SU-DHL-6 (cell line): ENCODE results near the gene FHOD3.

Source experiments
- H2AFZ ChIP-seq: fragments of 200-600 bp; sonication (generic); 2 replicates; pipeline ENCODE4 v1.6.1; 2014; ENCODE audit warnings: low read depth, mild to moderate bottlenecking, moderate library complexity, mixed read lengths, antibody characterized with exemption, low read length; ENCODE audit not compliant: severe bottlenecking
- H3F3A ChIP-seq: fragments of 200-600 bp; shearing (Covaris generic); 2 replicates; pipeline ENCODE4 v1.6.0; 2016; ENCODE audit warnings: antibody characterized with exemption, mild to moderate bottlenecking; ENCODE audit not compliant: insufficient read depth
- H3K27ac ChIP-seq: fragments of 200-600 bp; sonication (generic); 2 replicates; pipeline ENCODE4 v1.5.1; 2016; ENCODE audit warnings: low read depth, mild to moderate bottlenecking, low read length, moderate library complexity, mixed read lengths
- H3K27me3 ChIP-seq: fragments of 200-600 bp; sonication (generic), shearing (Covaris generic); 2 replicates; pipeline ENCODE4 v1.6.0; 2014; ENCODE audit warnings: mild to moderate bottlenecking, low read length
- H3K36me3 ChIP-seq: fragments of 200-600 bp; sonication (generic); 2 replicates; pipeline ENCODE4 v1.6.1; 2014; ENCODE audit warnings: mild to moderate bottlenecking, low read length, mixed read lengths
- H3K4me2 ChIP-seq: fragments of 300-600, 200-600 bp; shearing (Covaris generic), sonication (generic); 2 replicates; pipeline ENCODE4 v1.6.0; 2014; ENCODE audit warnings: low read length, low read depth, mild to moderate bottlenecking; ENCODE audit not compliant: poor library complexity, severe bottlenecking
- H3K4me3 ChIP-seq: fragments of 200-600 bp; sonication (generic); 2 replicates; pipeline ENCODE4 v1.5.1; 2014; ENCODE audit warnings: antibody characterized with exemption, low read length, mild to moderate bottlenecking, mixed read lengths; ENCODE audit not compliant: insufficient read depth, poor library complexity, severe bottlenecking
- H3K79me2 ChIP-seq: fragments of 200-600 bp; sonication (generic); 2 replicates; pipeline ENCODE4 v1.6.1; 2014; ENCODE audit warnings: mild to moderate bottlenecking, low read length, moderate library complexity; ENCODE audit not compliant: insufficient read depth
- H3K9ac ChIP-seq: fragments of 200-600 bp; sonication (generic); 2 replicates; pipeline ENCODE4 v1.7.0; 2014; ENCODE audit warnings: mild to moderate bottlenecking, low read length
- H3K9me2 ChIP-seq: fragments of 200-600 bp; sonication (generic); replicated peaks from 2 replicates; pipeline ENCODE4 v1.6.1; 2014; ENCODE audit warnings: low read length; ENCODE audit not compliant: insufficient read depth
- H3K9me3 ChIP-seq: fragments of 200-600 bp; sonication (generic); 2 replicates; pipeline ENCODE4 v1.6.1; 2014; ENCODE audit warnings: low read length, mixed read lengths; ENCODE audit not compliant: insufficient read depth
- H4K20me1 ChIP-seq: fragments of 200-600 bp; sonication (generic); 2 replicates; pipeline ENCODE4 v1.6.1; 2014; ENCODE audit warnings: low read depth, mild to moderate bottlenecking, antibody characterized with exemption, low read length, moderate library complexity, mixed read lengths
- EZH2phosphoT487 ChIP-seq: fragments of 200-600 bp; sonication (generic), shearing (Covaris generic); conservative IDR thresholded peaks from 2 replicates; pipeline ENCODE4 v1.6.1; 2018; ENCODE audit warnings: mild to moderate bottlenecking, antibody characterized with exemption, low read length, moderate library complexity, mixed read lengths
- TF ChIP-seq, protein P1 (sequence below): fragments of 200-600 bp; sonication (generic); IDR thresholded peaks from one replicate; pipeline ENCODE4 v1.5.1; 2017; ENCODE audit warnings: antibody characterized with exemption, mild to moderate bottlenecking, low read length, moderate library complexity; ENCODE audit not compliant: insufficient read depth, poor library complexity, severe bottlenecking

Gene FHOD3

DNA sequence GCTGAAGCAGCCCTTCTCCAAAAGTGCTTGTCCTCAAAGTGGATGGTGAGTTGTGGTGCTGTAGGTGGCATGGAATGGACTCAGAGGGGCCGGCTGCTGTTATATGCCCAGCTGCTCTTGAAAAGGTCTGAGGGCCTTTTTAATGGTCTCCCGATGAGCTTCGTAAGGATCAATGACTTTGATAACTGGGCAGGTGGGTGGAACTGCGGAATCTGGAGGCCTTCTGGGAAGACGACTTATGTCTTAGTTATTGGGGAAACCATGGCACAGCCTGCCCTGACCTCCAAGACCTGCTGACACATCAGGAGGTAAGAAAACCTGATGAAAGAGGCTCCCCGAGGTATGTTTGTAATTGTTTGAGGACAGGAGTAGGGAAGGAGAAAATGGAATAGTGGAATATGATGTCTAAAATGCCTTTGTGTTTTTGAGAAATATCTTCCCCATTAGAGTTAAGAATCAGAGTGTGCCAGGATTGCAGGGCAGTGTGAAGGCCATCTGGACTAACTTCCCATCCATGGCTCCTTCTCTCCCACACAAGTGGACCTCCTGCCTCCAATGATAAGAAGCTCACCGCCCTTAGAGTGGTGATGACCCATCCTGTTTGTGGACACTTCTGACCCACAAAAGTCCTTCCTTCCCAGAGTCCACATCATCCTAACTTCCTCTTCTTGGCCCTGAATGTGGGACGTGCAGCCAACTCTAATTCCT lies 236.1 kb downstream of the FHOD3 start:
- Histone ChIP-seq H4K20me1 (no peaks in the 10 kb centered on the region), H3K4me3 (no peak overlapping the region), H3K79me2 (no peaks in the 10 kb centered on the region), H3K9me2 (no peaks in the 10 kb centered on the region), H3K27me3 (no peaks in the 10 kb centered on the region), H3K9me3 (no peaks in the 10 kb centered on the region), H3K4me2 (no peak overlapping the region), H3F3A (no peaks in the 10 kb centered on the region), H2AFZ (no peak overlapping the region), H3K27ac (no peak overlapping the region), H3K36me3 (no peaks in the 10 kb centered on the region), H3K9ac (no peak overlapping the region)
- TF ChIP-seq, protein P1, sequence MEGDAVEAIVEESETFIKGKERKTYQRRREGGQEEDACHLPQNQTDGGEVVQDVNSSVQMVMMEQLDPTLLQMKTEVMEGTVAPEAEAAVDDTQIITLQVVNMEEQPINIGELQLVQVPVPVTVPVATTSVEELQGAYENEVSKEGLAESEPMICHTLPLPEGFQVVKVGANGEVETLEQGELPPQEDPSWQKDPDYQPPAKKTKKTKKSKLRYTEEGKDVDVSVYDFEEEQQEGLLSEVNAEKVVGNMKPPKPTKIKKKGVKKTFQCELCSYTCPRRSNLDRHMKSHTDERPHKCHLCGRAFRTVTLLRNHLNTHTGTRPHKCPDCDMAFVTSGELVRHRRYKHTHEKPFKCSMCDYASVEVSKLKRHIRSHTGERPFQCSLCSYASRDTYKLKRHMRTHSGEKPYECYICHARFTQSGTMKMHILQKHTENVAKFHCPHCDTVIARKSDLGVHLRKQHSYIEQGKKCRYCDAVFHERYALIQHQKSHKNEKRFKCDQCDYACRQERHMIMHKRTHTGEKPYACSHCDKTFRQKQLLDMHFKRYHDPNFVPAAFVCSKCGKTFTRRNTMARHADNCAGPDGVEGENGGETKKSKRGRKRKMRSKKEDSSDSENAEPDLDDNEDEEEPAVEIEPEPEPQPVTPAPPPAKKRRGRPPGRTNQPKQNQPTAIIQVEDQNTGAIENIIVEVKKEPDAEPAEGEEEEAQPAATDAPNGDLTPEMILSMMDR = no peak
- TF ChIP-seq EZH2phosphoT487 = no peak

- Histone ChIP-seq H3K79me2 (no peaks in the 10 kb centered on the region), H3K9ac (no peak overlapping the region)
Measured at GRCh38 chr18:36534154-36534688, 236.7 kb downstream of the FHOD3 start.

DNA sequence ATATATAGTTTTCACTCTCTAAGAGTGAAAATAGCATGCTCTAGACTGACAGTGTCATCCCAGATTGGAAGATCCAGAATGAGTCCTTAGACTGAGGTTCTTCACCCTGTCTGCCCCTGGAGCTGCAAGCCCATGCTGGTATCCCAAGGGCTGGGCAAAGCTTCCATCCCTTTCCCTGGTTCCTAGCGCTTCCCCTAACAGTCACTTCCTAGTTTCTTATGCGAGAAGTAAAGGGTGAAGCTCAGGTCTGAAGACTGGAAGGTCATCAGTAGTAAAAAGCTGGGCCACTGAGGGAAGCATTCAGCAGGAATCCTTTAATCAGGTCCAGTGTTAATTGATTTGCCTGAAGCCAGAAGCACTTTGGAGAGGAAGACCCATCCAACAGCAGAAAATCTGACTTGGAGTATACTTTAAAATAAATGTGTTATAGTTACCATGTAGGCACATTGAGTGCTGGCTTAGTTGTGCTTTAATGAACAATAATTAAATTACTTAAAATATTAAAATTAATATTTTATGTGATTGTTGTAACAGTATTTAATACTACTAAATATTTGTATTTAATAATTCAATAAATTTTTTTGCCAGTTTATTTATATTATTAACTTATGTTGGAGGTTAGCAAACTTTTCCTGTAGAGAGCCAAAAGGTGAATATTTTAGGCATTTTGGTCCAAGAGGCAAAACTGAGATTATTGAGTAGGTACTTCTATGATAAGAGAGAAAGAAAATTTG lies 237.9 kb downstream of the FHOD3 start:
- H3K36me3 ChIP-seq = no peaks in the 10 kb centered on the region

More at GRCh38 chr18:36534154-36534688, 236.7 kb downstream of the FHOD3 start:
- H3K27ac ChIP-seq = no peak overlapping the region
- H2AFZ ChIP-seq = no peak overlapping the region
- no peak overlapping the region for H3K4me3 ChIP-seq
- no peaks in the 10 kb centered on the region for H3K27me3 ChIP-seq
- no peaks in the 10 kb centered on the region for H3F3A ChIP-seq
- no peaks in the 10 kb centered on the region for H3K9me3 ChIP-seq
- no peaks in the 10 kb centered on the region for H3K36me3 ChIP-seq
- TF ChIP-seq EZH2phosphoT487 = no peak
- TF ChIP-seq, protein P1 = no peak
- no peaks in the 10 kb centered on the region for H3K9me2 ChIP-seq
- H3K4me2 ChIP-seq = no peak overlapping the region
- H4K20me1 ChIP-seq = no peaks in the 10 kb centered on the region

More for the DNA sequence above, 237.9 kb downstream of the FHOD3 start:
- H3F3A ChIP-seq = no peaks in the 10 kb centered on the region
- no peak overlapping the region for H3K9ac ChIP-seq
- no peak overlapping the region for H3K4me2 ChIP-seq
- no peaks in the 10 kb centered on the region for H3K27me3 ChIP-seq
- H3K9me2 ChIP-seq = no peaks in the 10 kb centered on the region
- TF ChIP-seq, protein P1 = no peak
- TF ChIP-seq EZH2phosphoT487 = no peak
- no peaks in the 10 kb centered on the region for H3K79me2 ChIP-seq
- no peaks in the 10 kb centered on the region for H3K9me3 ChIP-seq
- H2AFZ ChIP-seq = no peak overlapping the region
- H4K20me1 ChIP-seq = no peaks in the 10 kb centered on the region
- H3K4me3 ChIP-seq = no peak overlapping the region
- no peak overlapping the region for H3K27ac ChIP-seq
